ENCODE results near the gene GRB10.

The GRB10 gene

GRCh38 chr7:50748472-50748871 is 34.2 kb downstream of the GRB10 start:
- DNase-seq (ENCODE audit: insufficient read length, low spot score) (no peak), FAIRE-seq (no peak)
- no peak for TF ChIP-seq CTCF (IDR thresholded peaks at IDR 0.05; ENCODE audit: insufficient read depth, missing control alignments)

- no peak for DNase-seq (ENCODE audit: insufficient read length, low spot score)
- TF ChIP-seq CTCF (IDR thresholded peaks at IDR 0.05; ENCODE audit: insufficient read depth, missing control alignments): no peak
- FAIRE-seq: no peak
These were observed 36.9 kb downstream of the GRB10 start for GRCh38 chr7:50745835-50746234.

GRCh38 chr7:50745336-50745735 is 37.4 kb downstream of the GRB10 start:
- no peak for TF ChIP-seq CTCF (IDR thresholded peaks at IDR 0.05; ENCODE audit: insufficient read depth, missing control alignments)
- DNase-seq (ENCODE audit: insufficient read length, low spot score): no peak
- no peak for FAIRE-seq

- TF ChIP-seq CTCF (IDR thresholded peaks at IDR 0.05; ENCODE audit: insufficient read depth, missing control alignments): no peak
- FAIRE-seq: no peak
- no peak for DNase-seq (ENCODE audit: insufficient read length, low spot score)
These were observed 38.8 kb downstream of the GRB10 start for GRCh38 chr7:50743893-50744292.

GRCh38 chr7:50743016-50743415 is 39.7 kb downstream of the GRB10 start:
- no peak for TF ChIP-seq CTCF (IDR thresholded peaks at IDR 0.05; ENCODE audit: insufficient read depth, missing control alignments)
- FAIRE-seq (no peak), DNase-seq (ENCODE audit: insufficient read length, low spot score) (no peak)

- no peak for FAIRE-seq
- TF ChIP-seq CTCF (IDR thresholded peaks at IDR 0.05; ENCODE audit: insufficient read depth, missing control alignments): no peak
- DNase-seq (ENCODE audit: insufficient read length, low spot score): no peak
These were observed 40.3 kb downstream of the GRB10 start for GRCh38 chr7:50742401-50742800.

GRCh38 chr7:50739744-50740435 is 42.8 kb downstream of the GRB10 start:
- TF ChIP-seq CTCF (IDR thresholded peaks at IDR 0.05; ENCODE audit: insufficient read depth, missing control alignments): no peak
- DNase-seq (ENCODE audit: insufficient read length, low spot score) (no peak), FAIRE-seq (no peak)

All from D721Med (cell line).